ENCODE data around the gene CHST15.
"Not testable (repeated sequence)": the region's sequence is repeated elsewhere in the genome, so short reads cannot be mapped to it uniquely, and the experiment has no call there.

CHST15 gene

GRCh38 chr10:124124123-124124768 lies 30.8 kb upstream of the CHST15 start:
- no peak for DNase-seq

- no peak for DNase-seq
Observed at GRCh38 chr10:124123156-124123555, 29.8 kb upstream of the CHST15 start.

- DNase-seq = no peak
Observed at GRCh38 chr10:124122211-124122610, 28.8 kb upstream of the CHST15 start.

GRCh38 chr10:124120410-124121061 lies 27.1 kb upstream of the CHST15 start:
- DNase-seq = no peak

GRCh38 chr10:124119946-124120345 lies 26.5 kb upstream of the CHST15 start:
- DNase-seq = no peak

- no peak for DNase-seq
Observed at GRCh38 chr10:124119216-124119615, 25.8 kb upstream of the CHST15 start.

GRCh38 chr10:124117833-124118232 lies 24.4 kb upstream of the CHST15 start:
- no peak for DNase-seq

- DNase-seq = no peak
Observed at GRCh38 chr10:124117511-124117785, 24.1 kb upstream of the CHST15 start.

- DNase-seq = no peak
Observed at GRCh38 chr10:124116771-124117510, 23.5 kb upstream of the CHST15 start.

- DNase-seq = no peak
Observed at GRCh38 chr10:124114696-124115095, 21.3 kb upstream of the CHST15 start.

- DNase-seq = no peak
Observed at GRCh38 chr10:124112891-124113580, 19.6 kb upstream of the CHST15 start.

GRCh38 chr10:124110882-124111281 lies 17.5 kb upstream of the CHST15 start:
- no peak for DNase-seq

- no peak for DNase-seq
Observed at GRCh38 chr10:124109261-124109660, 15.9 kb upstream of the CHST15 start.

- DNase-seq = no peak
Observed at GRCh38 chr10:124107072-124107471, 13.7 kb upstream of the CHST15 start.

GRCh38 chr10:124106241-124106879 lies 13.0 kb upstream of the CHST15 start:
- DNase-seq = no peak

- no peak for DNase-seq
Observed at GRCh38 chr10:124105594-124105993, 12.2 kb upstream of the CHST15 start.

- DNase-seq = no peak
Observed at GRCh38 chr10:124105045-124105444, 11.6 kb upstream of the CHST15 start.

GRCh38 chr10:124104011-124104627 lies 10.7 kb upstream of the CHST15 start:
- no peak for DNase-seq

- DNase-seq = no peak
Observed at GRCh38 chr10:124101351-124101750, 8.0 kb upstream of the CHST15 start.

GRCh38 chr10:124100651-124101050 lies 7.3 kb upstream of the CHST15 start:
- not testable (repeated sequence) for DNase-seq

GRCh38 chr10:124100124-124100523 lies 6.7 kb upstream of the CHST15 start:
- no peak for DNase-seq

- DNase-seq = no peak
Observed at GRCh38 chr10:124099604-124100003, 6.2 kb upstream of the CHST15 start.

GRCh38 chr10:124098575-124098974 lies 5.2 kb upstream of the CHST15 start:
- no peak for DNase-seq
